HEK293T (cell line): ENCODE measurements around the gene RING1.

Experiments used
- FOXK2 ChIP-seq: fragments of 450-650 bp; IDR thresholded peaks from 2 replicates; pipeline ENCODE4 v1.6.1; 2016; ENCODE audit warnings: mild to moderate bottlenecking
- LEF1 ChIP-seq: fragments of 450-650 bp; IDR thresholded peaks from 2 replicates; pipeline ENCODE4 v1.6.1; 2017; ENCODE audit warnings: mild to moderate bottlenecking, borderline replicate concordance

- TF ChIP-seq FOXK2 (no peak), LEF1 (no peak)
Measured at GRCh38 chr6:33176906-33177305, 31.4 kb upstream of the RING1 start.
